GM23338 (cell line): ENCODE results near the gene RABGAP1L. TPM values are rescaled to one million over a fixed set of nuclear protein-coding genes. Genes with fewer than 3 reads are reported as not detected.
A peak's percentile ranks its signal among the peaks of the same experiment; 100 is the strongest.

Experiments
- ATAC-seq: fragments of 200-7000 bp; cut with Tn5 transposase; 3 replicates; pipeline ENCODE4 v1.9.1; 2020
- DNase-seq: peaks from one replicate; pipeline ENCODE4 v3.0.0-alpha.2; 2015; ENCODE audit warnings: low spot score
- H2AFZ ChIP-seq: fragments of 200-600 bp; sonication (generic); 2 replicates; pipeline ENCODE4 v1.8.0; 2016; ENCODE audit warnings: antibody characterized with exemption, mild to moderate bottlenecking, moderate library complexity
- H3F3A ChIP-seq: fragments of 200-600 bp; sonication (generic); replicated peaks from 2 replicates; pipeline ENCODE4 v1.8.0; 2017; ENCODE audit warnings: antibody characterized with exemption, mixed run types, low read depth
- H3K27ac ChIP-seq: fragments of 200-600 bp; sonication (generic); 2 replicates; pipeline ENCODE4 v1.6.1; 2016; ENCODE audit warnings: low read depth
- H3K27me3 ChIP-seq: fragments of 200-600 bp; sonication (generic); 2 replicates; pipeline ENCODE4 v1.8.0; 2016; ENCODE audit warnings: mild to moderate bottlenecking, mixed run types, moderate library complexity; ENCODE audit not compliant: insufficient read depth
- H3K36me3 ChIP-seq: fragments of 200-600 bp; sonication (generic); 2 replicates; pipeline ENCODE4 v1.8.0; 2016; ENCODE audit warnings: mild to moderate bottlenecking; ENCODE audit not compliant: insufficient read depth
- H3K4me1 ChIP-seq: fragments of 200-600 bp; sonication (generic); 2 replicates; pipeline ENCODE4 v1.8.0; 2016; ENCODE audit warnings: mild to moderate bottlenecking, moderate library complexity; ENCODE audit not compliant: insufficient read depth
- H3K4me2 ChIP-seq: fragments of 200-600 bp; sonication (generic); 2 replicates; pipeline ENCODE4 v1.7.1; 2017; ENCODE audit warnings: mixed run types
- H3K4me3 ChIP-seq: fragments of 200-600 bp; sonication (generic); 2 replicates; pipeline ENCODE4 v1.6.1; 2016; ENCODE audit warnings: mixed run types
- H3K79me2 ChIP-seq: fragments of 200-600 bp; sonication (generic); replicated peaks from 2 replicates; pipeline ENCODE4 v1.8.0; 2017; ENCODE audit warnings: mild to moderate bottlenecking; ENCODE audit not compliant: insufficient read depth
- H3K9me2 ChIP-seq: fragments of 200-600 bp; sonication (generic); 2 replicates; pipeline ENCODE4 v1.8.0; 2017; ENCODE audit not compliant: insufficient read depth
- H4K20me1 ChIP-seq: fragments of 200-600 bp; sonication (generic); replicated peaks from 2 replicates; pipeline ENCODE4 v1.8.0; 2017; ENCODE audit warnings: mild to moderate bottlenecking; ENCODE audit not compliant: insufficient read depth
- H3K27ac Mint-ChIP-seq: 2 replicates; pipeline ENCODE4 v1.8.0; 2020; ENCODE audit warnings: inconsistent platforms, mild to moderate bottlenecking, moderate library complexity, mixed read lengths
- H3K27me3 Mint-ChIP-seq: 3 replicates; pipeline ENCODE4 v1.8.0; 2022; ENCODE audit warnings: low read depth, mild to moderate bottlenecking, moderate library complexity, mixed read lengths, inconsistent platforms; ENCODE audit not compliant: insufficient read depth, poor library complexity
- H3K36me3 Mint-ChIP-seq: 3 replicates; pipeline ENCODE4 v1.8.0; 2021; ENCODE audit warnings: low read depth, mild to moderate bottlenecking, inconsistent platforms, moderate library complexity, mixed read lengths
- H3K4me1 Mint-ChIP-seq: 3 replicates; pipeline ENCODE4 v1.8.0; 2020; ENCODE audit warnings: mild to moderate bottlenecking, inconsistent platforms, mixed read lengths
- H3K4me3 Mint-ChIP-seq: 3 replicates; pipeline ENCODE4 v1.8.0; 2021; ENCODE audit warnings: moderate library complexity, mild to moderate bottlenecking, inconsistent platforms, mixed read lengths
- H3K9me3 Mint-ChIP-seq: 3 replicates; pipeline ENCODE4 v1.8.0; 2020; ENCODE audit warnings: moderate library complexity, mild to moderate bottlenecking, inconsistent platforms, mixed read lengths
- CTCF ChIP-seq, 2 experiments: fragments of 200-600 bp in 1 of 2; sonication (generic) in 1 of 2; conservative IDR thresholded peaks; 2 replicates each; pipeline versions ENCODE4 v1.5.1 to v1.6.1; 2016 to 2017; ENCODE audit warnings: antibody characterized with exemption in 2 of 2, low read depth in 2 of 2, mild to moderate bottlenecking in 2 of 2, moderate library complexity in 1 of 2
- EZH2 ChIP-seq: fragments of 200-600 bp; sonication (generic); IDR thresholded peaks from one replicate; pipeline ENCODE4 v1.8.0; 2017; ENCODE audit warnings: antibody characterized with exemption, mild to moderate bottlenecking, low read depth; ENCODE audit not compliant: unreplicated experiment
- EZH2phosphoT487 ChIP-seq: fragments of 200-600 bp; sonication (generic); IDR thresholded peaks from one replicate; pipeline ENCODE4 v1.8.1; 2018; ENCODE audit warnings: antibody characterized with exemption; ENCODE audit not compliant: unreplicated experiment
- NANOG ChIP-seq: IDR thresholded peaks from 2 replicates; pipeline ENCODE4 v1.6.1; 2016; ENCODE audit warnings: antibody characterized with exemption, borderline replicate concordance
- POLR2AphosphoS5 ChIP-seq: IDR thresholded peaks from 2 replicates; pipeline ENCODE4 v1.6.1; 2016; ENCODE audit warnings: antibody characterized with exemption, low read depth
- ZNF462 ChIP-seq: fragments of 250-450 bp; sonication (Bioruptor Pico); IDR thresholded peaks from 2 replicates; pipeline ENCODE4 v1.5.0; 2020; ENCODE audit warnings: mild to moderate bottlenecking, moderate library complexity
- polyA plus RNA-seq: library from polyadenylated mRNA; unstranded; fragments of >200 nt; fragmentation: Nextera tagmentation; extraction: Ambion mirVana; gene quantifications from 2 replicates; pipeline ENCODE4 v1.2.1, GENCODE V29; 2016
- total RNA-seq: library from RNA; depleted of rRNA; stranded (reverse); fragments of >200 nt; shearing (Covaris generic); gene quantifications from 2 replicates; pipeline ENCODE4 v1.2.3, GENCODE V29; 2014
- TF ChIP-seq, protein P1 (sequence below): IDR thresholded peaks from one replicate; pipeline ENCODE4 v1.6.1; 2018; ENCODE audit warnings: antibody characterized with exemption; ENCODE audit not compliant: unreplicated experiment
- TF ChIP-seq, protein P2 (sequence below): IDR thresholded peaks from 2 replicates; pipeline ENCODE4 v1.6.1; 2016; ENCODE audit warnings: antibody characterized with exemption

The RABGAP1L gene
- total and polyA plus RNA-seq, 2 experiments from 2014 or later, result 83.2 to 136 TPM

DNA sequence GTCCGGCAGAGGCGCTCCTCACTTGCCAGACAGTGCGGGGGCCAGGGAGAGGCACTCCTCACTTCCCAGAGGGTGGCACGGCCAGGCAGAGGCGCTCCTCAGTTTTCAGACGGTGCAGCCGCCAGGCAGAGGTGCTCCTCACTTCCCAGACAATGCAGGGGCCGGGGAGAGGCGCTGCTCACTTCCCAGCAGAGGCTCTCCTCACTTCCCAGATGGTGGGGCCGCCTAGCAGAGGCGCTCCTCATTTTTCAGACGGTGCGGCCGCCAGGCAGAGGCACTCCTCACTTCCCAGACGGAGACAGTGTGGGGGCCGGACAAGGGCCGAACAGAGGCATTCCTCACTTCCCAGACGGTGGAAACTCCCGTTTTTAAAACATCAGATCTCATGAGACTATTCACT, 602.0 kb downstream of the RABGAP1L start:
- Mint-ChIP-seq H3K4me1 (no peaks in the 10 kb centered on the region; the same call in 2 of the 3 replicates), H3K4me3 (no peak overlapping the region), H3K27ac (no peak overlapping the region), H3K36me3 (no peaks in the 10 kb centered on the region; the same call in 2 of the 3 replicates), H3K9me3 (no peaks in the 10 kb centered on the region), H3K27me3 (peaks cover 3% of the 10 kb centered on the region)
- H2AFZ ChIP-seq, result no peak overlapping the region
- H3K27me3 ChIP-seq, result no peaks in the 10 kb centered on the region
- 0 out of 4 replicates have a peak, but pooled peaks of 1 of the 2 experiments have one; percentile 10 for TF ChIP-seq CTCF (conservative IDR thresholded peaks at IDR 0.05; ENCODE audit: low read depth in 2 of 2)
- TF ChIP-seq, protein P1, sequence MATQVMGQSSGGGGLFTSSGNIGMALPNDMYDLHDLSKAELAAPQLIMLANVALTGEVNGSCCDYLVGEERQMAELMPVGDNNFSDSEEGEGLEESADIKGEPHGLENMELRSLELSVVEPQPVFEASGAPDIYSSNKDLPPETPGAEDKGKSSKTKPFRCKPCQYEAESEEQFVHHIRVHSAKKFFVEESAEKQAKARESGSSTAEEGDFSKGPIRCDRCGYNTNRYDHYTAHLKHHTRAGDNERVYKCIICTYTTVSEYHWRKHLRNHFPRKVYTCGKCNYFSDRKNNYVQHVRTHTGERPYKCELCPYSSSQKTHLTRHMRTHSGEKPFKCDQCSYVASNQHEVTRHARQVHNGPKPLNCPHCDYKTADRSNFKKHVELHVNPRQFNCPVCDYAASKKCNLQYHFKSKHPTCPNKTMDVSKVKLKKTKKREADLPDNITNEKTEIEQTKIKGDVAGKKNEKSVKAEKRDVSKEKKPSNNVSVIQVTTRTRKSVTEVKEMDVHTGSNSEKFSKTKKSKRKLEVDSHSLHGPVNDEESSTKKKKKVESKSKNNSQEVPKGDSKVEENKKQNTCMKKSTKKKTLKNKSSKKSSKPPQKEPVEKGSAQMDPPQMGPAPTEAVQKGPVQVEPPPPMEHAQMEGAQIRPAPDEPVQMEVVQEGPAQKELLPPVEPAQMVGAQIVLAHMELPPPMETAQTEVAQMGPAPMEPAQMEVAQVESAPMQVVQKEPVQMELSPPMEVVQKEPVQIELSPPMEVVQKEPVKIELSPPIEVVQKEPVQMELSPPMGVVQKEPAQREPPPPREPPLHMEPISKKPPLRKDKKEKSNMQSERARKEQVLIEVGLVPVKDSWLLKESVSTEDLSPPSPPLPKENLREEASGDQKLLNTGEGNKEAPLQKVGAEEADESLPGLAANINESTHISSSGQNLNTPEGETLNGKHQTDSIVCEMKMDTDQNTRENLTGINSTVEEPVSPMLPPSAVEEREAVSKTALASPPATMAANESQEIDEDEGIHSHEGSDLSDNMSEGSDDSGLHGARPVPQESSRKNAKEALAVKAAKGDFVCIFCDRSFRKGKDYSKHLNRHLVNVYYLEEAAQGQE, result no peak
- no peak overlapping the region for H3K27ac ChIP-seq
- DNase-seq (peak; percentile 18), ATAC-seq (peak; percentile 63)
- no peak overlapping the region for H3K4me2 ChIP-seq
- no peaks in the 10 kb centered on the region for H3K4me1 ChIP-seq
- H3K9me2 ChIP-seq, result no peaks in the 10 kb centered on the region
- H3K36me3 ChIP-seq, result no peaks in the 10 kb centered on the region
- no peaks in the 10 kb centered on the region for H4K20me1 ChIP-seq
- no peaks in the 10 kb centered on the region for H3F3A ChIP-seq
- no peak overlapping the region for H3K4me3 ChIP-seq
- no peaks in the 10 kb centered on the region for H3K79me2 ChIP-seq

GRCh38 chr1:174761901-174762585, 602.7 kb downstream of the RABGAP1L start:
- Histone ChIP-seq H3K4me1 (no peaks in the 10 kb centered on the region), H3K9me2 (no peaks in the 10 kb centered on the region), H3K79me2 (no peaks in the 10 kb centered on the region), H4K20me1 (no peaks in the 10 kb centered on the region), H3F3A (no peaks in the 10 kb centered on the region), H3K4me2 (no peak overlapping the region), H3K4me3 (no peak overlapping the region), H3K27me3 (no peaks in the 10 kb centered on the region), H3K27ac (no peak overlapping the region), H3K36me3 (no peaks in the 10 kb centered on the region), H2AFZ (no peak overlapping the region)
- ATAC-seq (no peak), DNase-seq (no peak)
- Mint-ChIP-seq H3K27me3 (peaks cover 3% of the 10 kb centered on the region), H3K27ac (no peak overlapping the region), H3K9me3 (no peaks in the 10 kb centered on the region), H3K4me3 (no peak overlapping the region), H3K36me3 (no peaks in the 10 kb centered on the region; the same call in 2 of the 3 replicates), H3K4me1 (no peaks in the 10 kb centered on the region; the same call in 2 of the 3 replicates)
- TF ChIP-seq, protein P2, sequence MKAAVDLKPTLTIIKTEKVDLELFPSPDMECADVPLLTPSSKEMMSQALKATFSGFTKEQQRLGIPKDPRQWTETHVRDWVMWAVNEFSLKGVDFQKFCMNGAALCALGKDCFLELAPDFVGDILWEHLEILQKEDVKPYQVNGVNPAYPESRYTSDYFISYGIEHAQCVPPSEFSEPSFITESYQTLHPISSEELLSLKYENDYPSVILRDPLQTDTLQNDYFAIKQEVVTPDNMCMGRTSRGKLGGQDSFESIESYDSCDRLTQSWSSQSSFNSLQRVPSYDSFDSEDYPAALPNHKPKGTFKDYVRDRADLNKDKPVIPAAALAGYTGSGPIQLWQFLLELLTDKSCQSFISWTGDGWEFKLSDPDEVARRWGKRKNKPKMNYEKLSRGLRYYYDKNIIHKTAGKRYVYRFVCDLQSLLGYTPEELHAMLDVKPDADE, result no peak
- TF ChIP-seq EZH2phosphoT487 (no peak), NANOG (no peak), EZH2 (no peak), POLR2AphosphoS5 (no peak), ZNF462 (CRISPR knock-in tag) (no peak)
